SIG-M5 treated with dmso at 0.1 percent for 504 hours (cell line): ENCODE results near the gene MICA.
"Not testable (repeated sequence)": the region's sequence is repeated elsewhere in the genome, so short reads cannot be mapped to it uniquely, and the experiment has no call there.

Experiments used
- DNase-seq: peaks from one replicate; lab custom pipeline; 2025; ENCODE audit not compliant: unreplicated experiment; lab: John Stamatoyannopoulos, UW

The MICA gene

DNA sequence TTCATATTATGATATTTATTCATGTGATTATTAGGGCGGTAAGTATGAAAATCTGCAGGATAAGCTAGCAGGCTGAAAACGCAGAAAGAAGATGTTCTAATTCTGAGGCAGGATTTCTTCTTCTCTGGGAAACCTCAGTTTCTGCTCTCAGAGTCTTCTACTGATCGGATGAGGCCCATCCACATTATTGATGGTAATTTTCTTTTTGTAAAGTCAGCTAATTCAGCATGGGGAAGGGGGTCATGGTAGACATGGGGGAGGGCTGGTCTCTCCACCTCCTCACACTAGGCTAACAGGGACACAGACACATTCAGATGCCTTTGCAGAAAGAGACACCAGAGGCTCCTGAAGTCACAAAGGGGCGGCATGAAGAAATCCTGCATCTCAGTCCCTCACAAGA, 21.7 kb upstream of the MICA start:
- DNase-seq, result no peak

DNA sequence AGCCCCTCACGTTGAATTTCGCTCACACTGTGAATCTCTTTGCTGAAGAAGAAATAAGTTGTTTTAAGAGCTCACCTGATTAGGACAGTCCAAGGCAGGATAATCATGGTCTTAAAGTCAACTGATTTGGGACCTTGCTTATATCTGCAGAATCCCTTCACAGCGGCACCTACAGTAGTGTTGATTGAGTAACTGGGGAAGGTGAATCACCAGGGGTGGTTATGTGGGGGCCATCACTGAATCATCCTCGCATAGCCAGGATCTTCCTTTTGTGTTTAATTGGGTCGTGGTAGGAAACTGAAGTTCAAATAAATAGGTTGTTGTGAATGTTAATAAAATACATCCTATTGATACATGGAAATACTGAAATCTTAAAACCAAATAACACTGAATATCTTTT, 20.2 kb upstream of the MICA start:
- DNase-seq, result no peak

- no peak for DNase-seq
Observed at GRCh38 chr6:31385041-31385440, 18.4 kb upstream of the MICA start.

GRCh38 chr6:31386099-31386498, 17.3 kb upstream of the MICA start:
- no peak for DNase-seq

GRCh38 chr6:31386977-31387376, 16.4 kb upstream of the MICA start:
- DNase-seq, result no peak

DNA sequence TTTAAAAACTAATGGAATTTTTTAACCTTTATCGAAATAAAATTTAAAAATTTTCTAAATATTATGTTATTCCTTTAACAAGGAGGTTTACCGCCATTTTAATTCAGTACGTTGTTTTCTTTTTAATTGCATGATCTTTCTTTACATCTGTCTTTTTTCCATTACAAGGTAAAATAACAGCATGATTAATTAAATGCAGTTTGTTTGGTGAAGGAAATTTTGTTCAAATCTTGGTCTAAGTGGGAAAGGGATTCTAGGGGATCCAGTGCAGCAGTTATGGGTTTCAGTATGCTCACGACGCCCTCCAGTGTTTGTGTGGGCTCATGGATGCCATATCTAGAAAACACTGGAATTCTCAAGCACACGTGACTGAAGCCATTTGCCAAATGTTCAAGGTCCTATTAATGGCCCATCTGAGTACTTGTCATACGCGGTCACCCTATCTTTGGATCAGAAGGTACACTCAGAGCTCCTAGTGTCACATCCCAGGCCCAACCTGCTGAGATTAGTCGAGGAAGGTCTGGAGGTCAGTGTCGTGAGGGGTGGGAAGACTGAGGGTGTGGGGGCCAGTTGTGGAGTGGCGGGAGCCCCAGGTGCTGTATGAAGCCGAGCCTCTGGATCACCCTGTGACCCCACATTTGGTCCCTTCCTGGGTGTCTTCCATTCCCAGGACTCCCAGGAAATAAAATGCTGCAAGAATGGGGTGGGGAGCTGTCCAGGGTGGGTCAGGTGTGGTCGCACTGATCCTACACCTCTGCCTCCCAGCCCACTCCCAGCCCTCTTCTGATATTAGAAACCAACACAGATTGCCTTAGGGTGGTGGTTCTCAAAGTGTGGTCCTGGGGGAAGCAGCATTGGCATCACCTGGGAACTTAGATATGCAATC, 14.2 kb upstream of the MICA start:
- not testable (repeated sequence) for DNase-seq

GRCh38 chr6:31389802-31390132, 13.6 kb upstream of the MICA start:
- not testable (repeated sequence) for DNase-seq

DNA sequence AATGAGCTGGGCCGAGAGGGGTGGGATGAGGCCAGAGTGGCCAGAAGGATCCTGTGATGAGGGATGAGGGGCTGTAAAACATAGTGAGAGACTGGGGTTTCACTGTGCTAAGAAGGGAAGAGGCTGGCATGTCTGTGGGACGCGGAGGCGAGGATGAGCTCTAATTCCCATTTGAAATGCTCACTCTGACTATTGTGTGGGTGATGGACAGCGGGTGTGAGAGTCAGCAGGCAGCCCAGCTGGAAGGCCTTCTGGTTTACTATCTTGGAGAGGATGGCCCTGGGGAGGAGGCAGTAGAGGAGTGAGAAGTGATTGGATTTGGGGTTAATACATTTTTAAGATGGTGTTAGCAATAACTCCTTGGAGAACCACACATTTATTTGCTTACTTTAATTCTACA, 9.5 kb upstream of the MICA start:
- DNase-seq, result no peak

DNA sequence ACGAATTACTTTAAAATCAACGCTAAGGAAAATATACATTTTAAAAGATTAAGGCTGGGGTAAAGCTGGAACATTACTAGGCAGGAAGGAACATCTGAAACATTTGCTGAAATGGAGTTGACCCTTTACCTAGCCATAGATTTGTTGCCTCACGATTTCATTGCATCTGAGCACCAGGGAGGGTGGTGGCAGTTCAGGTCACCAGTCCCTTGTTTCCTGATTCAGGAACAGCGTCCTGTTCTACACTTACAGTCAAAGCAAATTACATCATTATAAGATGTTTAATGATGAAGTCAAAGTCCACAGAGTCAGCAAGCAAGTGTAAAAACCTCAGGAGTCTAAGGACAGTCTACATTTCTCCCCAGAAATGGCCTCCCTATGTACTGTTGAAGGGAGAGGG, 9.0 kb upstream of the MICA start:
- DNase-seq, result no peak

DNA sequence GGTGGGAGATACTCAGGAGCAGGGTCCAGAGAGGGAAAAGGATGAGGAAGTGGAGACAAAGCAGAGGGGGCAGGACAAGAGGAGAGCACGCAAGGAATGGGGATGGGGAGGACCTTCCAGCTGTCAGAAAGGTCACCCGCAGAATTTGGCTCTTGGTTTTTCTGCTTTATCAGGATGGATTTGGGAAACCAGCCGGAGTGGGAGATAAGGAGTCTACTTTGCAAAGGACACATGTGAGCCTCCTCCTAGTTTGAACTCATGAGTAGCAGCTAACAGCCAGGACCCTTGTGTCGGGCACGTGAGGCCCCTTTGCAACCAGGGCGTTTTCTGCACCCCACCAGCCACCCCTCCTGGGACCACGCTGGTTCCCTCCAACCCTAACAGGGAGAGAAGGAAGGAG, 7.6 kb upstream of the MICA start:
- DNase-seq, result no peak

DNA sequence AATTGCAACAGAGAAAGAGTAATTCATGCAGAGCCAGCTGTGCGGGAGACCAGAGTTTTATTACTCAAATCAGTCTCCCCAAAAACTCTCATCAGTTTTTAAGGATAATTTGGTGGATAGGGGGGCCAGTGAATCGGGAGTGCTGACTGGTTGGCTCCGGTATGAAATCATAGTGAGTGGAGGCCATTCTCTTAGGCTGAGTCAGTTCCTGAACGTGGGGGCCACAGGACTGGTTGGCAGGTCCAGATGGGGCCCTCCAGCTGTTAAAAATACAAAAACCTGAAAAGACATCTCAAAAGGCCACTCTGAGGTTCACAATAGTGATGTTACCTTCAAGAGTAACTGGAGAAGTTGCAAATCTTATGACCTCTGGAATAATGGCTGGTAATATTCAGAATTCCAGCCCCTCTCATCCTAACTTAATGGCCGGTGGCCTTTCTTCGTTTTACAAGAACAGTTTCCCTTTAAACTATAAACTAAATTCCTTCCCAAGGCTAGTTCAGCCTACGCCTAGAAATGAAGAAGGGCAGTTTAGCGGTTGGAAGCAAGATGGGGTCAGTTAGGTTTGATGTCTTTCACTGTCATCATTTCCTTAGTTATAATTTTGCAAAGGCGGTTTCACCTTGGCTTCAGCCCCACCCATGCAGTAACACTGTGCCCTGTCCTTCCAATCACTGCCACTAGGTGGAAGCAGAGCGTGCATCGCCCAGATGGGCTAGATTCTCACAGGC, 6.8 kb upstream of the MICA start:
- DNase-seq, result peak; percentile 69

DNA sequence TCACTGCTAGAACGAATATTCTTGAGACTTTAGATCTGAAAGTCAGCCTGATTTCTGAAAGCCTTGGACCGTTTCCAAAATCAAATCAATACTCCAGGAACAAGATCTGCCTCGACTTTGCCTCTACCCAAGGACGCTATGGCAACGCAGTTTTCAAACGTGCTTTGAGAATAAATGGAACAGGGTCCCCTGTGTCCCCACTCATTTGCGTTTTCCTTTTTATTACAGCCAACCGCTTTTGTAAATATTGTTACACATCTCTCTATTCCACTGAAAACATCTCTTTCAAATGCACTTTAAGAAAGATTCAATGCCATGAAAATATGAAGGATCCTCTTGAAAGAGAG, 6.3 kb upstream of the MICA start:
- not testable (repeated sequence) for DNase-seq

- DNase-seq, result peak; percentile 4
Observed at GRCh38 chr6:31397901-31398525, 5.4 kb upstream of the MICA start.

DNA sequence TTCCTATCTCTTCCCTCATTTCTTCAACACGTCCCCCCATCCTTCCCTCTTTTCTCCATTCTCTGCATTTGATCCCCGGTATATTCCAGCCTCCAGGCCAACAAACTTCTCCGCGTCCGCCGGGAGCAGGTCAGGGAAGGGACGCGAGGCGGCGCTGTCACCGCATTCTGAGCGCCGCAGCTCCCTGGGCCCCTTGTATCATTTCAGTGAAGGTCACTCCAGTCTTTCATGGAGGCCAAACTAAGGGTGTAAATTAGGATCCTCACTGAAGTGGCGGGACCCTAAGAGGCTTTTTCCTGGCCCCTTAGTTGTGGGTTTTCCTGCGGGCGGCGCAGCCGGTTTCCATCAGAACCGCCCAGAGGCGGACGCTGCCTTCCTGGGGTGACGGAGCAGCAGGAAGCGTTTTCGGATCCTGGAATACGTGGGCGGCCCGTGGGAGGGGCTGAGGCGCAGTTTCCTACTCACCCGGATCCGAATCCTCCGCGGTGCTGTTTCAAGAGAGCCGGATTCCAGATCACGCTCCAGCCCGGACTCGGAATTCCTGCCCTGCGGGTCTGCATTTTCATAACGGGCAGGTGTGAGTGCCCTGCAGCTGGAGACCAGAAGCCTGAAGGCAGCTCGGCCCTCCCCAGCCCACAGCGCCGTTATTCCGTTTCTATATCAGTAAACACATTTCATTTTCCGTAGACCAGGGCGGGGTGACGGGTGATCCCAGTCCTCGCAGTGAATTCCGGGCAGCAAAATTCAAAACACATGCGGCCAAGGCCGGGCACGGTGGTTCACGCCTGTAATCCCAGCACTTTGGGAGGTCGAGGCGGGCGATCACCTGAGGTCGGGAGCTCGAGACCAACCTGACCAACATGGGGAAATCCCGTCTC, 3.6 kb upstream of the MICA start:
- DNase-seq, result peak; percentile 75

GRCh38 chr6:31400467-31401289, 2.7 kb upstream of the MICA start:
- peak; percentile 82 for DNase-seq

DNA sequence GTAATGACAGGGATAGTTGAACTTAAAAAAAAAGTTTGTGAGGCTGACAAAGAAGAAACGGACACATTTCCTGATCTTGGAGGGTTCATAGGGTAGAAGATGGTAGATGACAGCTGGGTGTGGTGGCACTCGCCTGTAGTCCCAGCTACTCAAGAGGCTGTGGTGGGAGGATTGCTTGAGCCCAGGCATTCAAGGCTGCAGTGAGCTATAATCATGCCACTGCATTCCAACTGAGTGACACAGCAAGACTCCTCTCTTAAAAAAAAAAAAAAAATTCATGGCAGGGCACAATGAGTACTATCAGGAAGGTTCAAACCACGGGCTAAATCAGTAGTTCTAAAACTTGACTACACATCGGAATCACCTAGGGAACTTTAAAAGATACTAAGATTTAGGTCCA, 2.0 kb upstream of the MICA start:
- DNase-seq, result no peak

DNA sequence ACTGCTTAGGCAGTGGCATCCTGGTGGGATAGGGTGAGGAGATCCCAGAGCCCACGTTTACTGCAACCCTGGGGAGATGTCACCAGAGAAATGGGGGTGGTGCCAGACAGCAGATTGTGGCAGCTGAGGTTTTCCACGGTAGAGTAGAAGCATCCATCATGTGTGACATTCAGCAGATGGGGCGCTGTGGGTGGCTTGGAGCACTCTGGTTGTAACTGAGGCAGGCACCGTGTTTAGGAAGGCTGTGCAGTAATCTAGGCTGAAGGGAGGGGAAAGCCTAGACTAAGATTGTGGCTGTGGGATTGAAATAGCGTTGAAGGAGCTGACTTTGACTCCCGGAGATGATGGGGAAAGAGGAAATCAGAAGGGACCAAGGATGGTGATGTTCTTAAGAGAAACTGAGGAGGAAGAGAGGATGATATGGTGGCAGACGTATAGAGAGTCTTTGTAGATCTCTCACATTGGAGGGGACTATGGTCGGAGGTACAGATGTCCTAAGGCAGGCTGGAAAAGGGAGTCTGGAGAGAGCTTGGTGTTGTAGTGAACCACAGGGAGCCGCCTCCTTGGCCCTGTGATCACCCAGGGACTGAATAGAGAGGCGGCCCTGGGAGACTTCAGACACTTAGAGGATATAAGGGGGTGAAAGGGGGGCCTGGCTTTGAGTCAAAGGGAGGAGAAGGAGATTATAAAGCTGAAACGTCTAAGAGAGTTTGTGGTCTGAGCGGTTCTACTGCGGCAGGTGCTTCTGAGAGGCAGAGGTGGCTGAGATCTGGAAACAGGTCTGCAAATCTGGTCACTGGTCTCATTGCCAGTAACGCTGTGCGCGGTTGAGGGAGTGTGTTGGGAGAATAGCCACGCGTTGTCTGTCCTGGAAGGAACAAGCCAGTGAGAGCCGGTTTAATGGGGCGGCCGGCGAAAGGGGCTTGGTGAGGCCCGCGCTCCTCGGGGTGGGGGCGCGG, 792 bp upstream of the MICA start:
- DNase-seq, result peak; percentile 14

DNA sequence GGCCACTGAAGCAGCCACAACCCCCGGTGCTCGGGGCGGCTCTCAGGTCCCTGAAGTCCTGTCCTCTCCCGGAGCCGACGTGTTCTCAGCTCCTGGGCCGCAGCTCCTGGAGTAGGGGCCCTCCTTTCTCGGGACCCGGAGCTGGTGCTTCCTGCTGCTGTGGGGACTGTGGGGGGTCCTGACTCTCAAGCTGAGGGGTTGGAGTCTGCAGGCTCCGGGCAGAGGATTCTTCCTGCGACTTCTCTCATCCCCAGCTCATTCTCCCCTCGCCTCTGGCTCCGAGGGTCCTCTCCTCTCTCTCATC, 618 bp downstream of the MICA start:
- not testable (repeated sequence) for DNase-seq

GRCh38 chr6:31405996-31406395, 2.6 kb downstream of the MICA start:
- DNase-seq, result no peak
